HuH-7 (cell line): ENCODE measurements around the gene CPSF2.
"Not testable (repeated sequence)": the region's sequence is repeated elsewhere in the genome, so short reads cannot be mapped to it uniquely, and the experiment has no call there.

Experiments used
- DNase-seq: peaks from one replicate; pipeline ENCODE4 v3.0.0; 2011; ENCODE audit warnings: low spot score

The CPSF2 gene

DNA sequence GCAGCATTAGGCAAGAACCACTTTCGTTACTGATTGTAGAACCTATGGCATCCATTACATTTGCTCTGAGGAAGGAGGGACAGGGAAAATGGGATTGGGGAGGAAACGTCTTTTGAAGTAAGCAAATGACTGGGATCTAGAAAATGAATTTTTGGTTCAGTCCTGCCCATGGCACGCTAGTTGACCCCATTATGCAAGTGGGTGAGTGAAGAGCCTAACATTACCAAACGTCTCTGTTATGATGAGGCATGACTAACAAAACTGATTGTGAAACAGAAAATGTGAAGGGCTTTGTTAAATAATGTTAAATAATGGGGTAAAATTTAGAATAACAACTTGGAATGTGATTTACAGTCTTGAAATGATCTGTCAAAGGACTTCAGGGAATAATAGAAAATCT, 38.9 kb downstream of the CPSF2 start:
- no peak for DNase-seq

DNA sequence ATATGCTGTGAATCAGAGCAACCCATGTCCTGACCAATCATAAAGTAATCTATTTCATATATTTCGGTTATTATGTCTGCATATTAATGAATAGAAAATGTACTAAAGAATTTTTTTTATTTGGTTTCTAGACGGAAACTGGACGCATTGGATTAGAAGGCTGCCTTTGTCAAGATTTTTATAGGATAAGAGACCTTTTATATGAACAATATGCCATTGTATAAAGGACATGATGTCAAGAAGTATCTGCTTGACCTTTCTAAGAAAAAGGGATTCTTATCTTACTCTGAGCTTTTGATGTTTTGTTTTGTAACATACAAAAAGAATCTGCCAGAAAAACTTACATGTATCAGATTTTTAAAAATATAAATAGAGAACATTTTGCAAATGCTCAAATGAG, 39.8 kb downstream of the CPSF2 start:
- DNase-seq, result no peak

DNA sequence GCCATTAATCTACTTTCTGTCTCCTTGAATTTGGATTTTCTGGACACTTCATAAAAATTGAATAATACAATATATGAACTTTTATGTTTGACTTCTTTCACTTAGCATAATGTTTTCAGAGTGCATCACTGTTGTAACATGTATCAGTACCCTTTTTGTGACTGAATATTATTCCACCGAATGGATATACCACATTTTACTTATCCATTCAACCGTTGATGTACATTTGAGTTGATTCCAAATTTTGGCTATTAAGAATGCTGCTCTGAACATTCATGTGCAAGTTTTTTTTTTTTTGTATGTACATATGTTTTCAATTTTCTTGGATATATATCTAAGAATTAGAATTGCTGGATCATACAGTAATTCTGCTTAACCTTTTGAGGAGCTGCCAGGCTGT, 43.2 kb downstream of the CPSF2 start:
- DNase-seq, result no peak

DNA sequence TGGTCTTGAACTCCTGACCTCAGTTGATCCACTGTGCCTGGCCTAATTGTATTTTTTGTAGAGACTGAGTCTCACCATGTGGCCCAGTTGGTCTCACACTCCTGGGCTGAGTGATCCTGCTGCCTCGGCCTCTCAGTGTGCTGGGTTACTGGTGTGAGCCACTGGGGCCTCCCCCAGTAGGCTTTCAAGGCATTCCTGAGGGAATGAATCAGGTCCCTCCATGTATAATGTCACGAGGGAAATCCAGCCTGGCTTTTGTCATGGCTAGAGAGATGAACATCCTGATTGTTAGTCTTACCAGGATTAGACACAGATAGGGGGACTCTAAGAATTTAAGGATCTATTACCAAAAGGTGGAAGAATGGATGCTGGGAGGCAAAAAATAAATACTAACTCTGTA, 51.9 kb downstream of the CPSF2 start:
- DNase-seq, result no peak

DNA sequence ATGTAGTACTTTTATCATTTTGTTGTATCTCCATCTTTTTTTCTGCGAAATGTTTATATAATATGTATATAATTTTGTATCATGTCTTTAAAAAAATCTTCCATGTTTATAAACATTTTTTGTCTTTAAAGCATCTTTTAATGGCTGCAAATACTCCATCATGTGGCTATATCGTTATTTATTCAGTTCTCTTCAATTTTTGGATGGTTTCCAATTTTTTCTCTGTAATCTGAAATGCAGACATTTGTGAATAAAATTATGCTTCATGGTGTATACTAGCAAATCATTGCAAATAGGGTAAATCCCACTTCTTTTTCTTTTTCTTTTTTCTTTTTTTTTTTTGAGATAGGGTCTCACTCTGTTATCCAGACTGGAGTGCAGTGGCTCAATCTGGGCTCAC, 54.0 kb downstream of the CPSF2 start:
- DNase-seq, result no peak

DNA sequence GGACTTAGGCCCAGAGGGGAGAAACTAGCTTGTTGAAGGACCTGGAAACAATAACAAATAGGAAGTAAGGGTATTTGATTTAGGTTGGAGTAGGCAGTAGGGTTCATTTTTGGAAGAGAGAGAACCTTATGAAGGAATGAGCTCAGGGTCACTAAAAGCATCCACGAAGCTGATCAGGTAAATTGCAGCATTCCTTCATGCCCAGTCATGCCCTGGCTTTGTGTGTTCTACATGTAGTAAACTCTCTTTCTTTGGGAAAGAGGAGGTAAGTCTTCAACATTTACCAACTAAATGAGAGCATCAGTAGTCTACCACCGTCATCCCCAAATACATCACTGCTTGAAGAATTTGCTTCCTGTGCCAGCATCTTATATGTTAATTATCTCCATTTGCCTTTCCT, 54.7 kb downstream of the CPSF2 start:
- DNase-seq, result no peak

DNA sequence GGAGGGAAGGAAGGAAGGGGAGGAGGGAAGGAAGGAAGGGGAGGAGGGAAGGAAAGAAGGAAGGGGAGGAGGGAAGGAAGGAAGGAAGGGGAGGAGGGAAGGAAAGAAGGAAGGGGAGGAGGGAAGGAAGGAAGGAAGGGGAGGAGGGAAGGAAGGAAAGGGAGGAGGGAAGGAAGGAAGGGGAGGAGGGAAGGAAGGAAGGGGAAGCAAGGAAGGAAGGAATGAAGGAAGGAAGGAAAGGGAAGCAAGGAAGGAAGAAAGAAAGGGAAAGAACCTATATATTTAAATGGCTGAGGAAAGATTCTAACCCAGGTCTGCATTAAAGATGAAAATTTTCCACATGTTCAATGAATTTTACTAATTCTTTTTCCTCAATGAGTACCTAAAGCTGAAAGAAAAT, 57.4 kb downstream of the CPSF2 start:
- DNase-seq, result not testable (repeated sequence)

DNA sequence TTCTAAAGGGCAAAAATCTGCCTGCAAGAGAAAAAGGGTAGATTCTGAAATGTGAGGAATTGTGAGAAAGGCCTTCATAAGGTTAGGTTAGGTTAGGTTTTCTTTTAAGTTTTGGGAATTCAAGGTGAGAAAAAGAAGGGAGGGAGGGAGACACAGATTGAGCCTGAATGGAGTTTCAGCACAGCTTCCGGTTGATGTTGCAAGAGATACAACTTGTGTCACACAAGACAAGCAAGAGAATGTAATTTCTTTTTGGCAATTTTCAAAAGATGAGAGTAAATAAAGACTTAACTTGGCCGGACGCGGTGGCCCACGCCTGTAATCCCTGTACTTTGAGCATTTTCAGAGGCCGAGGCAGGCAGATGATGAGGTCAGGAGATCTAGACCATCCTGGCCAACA, 63.8 kb downstream of the CPSF2 start:
- DNase-seq, result no peak

DNA sequence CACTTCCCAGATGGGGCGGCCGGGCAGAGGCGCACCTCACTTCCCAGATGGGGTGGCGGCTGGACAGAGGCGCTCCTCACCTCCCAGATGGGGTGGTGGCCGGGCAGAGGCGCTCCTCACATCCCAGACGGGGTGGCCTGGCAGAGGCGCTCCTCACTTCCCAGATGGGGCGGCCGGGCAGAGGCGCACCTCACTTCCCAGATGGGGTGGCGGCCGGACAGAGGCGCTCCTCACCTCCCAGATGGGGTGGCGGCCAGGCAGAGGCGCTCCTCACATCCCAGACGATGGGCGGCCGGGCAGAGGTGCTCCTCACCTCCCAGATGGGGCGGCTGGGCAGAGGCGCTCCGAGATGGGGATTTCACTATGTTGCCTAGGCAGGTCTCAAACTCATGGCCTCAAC, 65.8 kb downstream of the CPSF2 start:
- not testable (repeated sequence) for DNase-seq

DNA sequence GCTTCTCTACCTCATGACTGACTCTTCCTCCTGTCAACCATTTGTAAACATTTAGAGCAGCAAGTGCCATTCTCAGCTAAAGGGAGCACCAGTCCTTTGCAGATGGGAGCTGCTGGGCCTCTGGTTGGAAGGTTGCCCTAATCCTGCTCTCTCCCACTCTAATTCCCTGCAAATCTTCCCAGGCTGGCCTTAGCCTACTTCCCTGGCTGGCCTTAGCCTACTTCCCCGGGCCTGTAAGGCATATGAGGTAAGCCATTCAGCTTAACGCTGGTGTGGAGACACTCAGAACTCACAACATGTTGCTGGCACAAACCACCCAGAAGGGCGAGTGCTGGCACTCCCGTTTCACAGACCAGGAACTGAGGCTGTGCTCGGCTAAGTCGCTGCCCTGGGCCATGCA, 69.0 kb downstream of the CPSF2 start:
- DNase-seq, result no peak

DNA sequence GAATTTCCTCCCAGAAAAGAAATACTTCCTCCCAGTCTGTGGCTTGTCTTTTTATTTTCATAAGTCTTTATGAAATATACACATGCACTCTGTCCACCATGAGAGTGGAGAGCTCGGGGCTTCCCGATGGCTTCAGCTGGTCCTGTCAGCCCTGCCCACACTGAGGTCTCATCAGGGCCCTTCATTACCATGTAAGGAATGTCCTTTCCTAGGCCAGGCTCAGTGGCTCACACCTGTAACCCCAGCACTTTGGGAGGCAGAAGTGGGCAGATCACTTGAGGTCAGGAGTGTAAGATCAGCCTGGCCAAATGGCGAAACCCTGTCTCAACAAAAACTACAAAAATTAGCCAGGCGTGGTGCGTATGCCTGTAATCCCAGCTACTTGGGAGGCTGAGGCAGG, 77.0 kb downstream of the CPSF2 start:
- no peak for DNase-seq

DNA sequence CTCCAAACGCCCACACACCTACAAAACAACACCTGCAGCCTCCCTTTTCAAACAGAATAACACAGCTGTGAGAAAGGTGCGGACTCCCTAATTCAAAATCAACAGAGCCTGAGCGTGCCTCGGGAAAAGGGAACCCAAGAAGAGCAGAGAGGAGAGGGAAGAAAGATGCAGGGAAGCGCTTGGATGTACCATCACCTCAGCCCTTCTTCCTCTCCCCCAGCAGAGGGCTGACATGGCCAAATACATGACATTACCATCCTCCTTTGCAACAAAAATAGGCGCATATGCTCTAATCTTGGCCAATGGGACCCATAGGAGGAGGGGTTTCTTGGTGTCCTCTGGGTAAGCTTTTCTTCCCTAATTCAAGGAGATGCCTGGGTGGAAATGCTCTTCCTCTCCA, 78.0 kb downstream of the CPSF2 start:
- no peak for DNase-seq

DNA sequence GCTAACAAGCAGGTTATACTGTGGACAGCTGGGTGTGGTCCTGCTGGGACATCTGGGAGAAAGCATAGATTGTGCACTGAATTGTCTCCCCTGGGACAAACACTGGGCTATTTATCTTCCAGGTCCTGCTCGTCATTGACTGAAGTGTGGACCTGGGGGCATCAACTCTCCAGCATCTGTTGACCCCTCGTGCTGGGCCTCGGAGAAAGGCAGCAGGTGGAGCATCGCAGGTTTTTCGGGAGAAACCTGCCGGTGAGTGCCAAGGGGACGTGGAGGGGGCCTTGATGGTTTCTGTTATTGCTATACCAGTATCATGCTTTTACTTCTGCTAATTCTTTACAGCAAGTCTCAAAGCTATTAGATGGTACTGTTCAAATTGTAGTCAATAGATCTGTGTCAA, 81.3 kb downstream of the CPSF2 start:
- no peak for DNase-seq

DNA sequence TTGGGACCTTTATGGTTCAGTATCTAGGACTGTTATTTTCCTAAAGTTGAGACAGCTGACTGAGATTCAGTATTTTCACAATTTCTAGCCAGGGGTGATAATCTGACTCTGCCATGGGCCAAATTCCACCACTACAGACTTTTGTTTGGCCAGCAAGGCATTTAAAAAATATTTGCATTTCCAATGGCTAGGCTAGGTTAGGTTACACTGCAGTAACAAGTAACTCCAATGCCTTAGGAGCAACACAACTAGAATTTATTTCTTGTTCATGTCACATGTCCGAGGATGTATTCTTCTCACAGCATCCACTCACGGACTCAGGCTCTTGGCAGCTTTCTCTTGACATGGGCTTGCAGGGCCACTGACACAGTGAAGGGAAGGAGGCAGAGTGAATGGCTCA, 83.0 kb downstream of the CPSF2 start:
- no peak for DNase-seq

DNA sequence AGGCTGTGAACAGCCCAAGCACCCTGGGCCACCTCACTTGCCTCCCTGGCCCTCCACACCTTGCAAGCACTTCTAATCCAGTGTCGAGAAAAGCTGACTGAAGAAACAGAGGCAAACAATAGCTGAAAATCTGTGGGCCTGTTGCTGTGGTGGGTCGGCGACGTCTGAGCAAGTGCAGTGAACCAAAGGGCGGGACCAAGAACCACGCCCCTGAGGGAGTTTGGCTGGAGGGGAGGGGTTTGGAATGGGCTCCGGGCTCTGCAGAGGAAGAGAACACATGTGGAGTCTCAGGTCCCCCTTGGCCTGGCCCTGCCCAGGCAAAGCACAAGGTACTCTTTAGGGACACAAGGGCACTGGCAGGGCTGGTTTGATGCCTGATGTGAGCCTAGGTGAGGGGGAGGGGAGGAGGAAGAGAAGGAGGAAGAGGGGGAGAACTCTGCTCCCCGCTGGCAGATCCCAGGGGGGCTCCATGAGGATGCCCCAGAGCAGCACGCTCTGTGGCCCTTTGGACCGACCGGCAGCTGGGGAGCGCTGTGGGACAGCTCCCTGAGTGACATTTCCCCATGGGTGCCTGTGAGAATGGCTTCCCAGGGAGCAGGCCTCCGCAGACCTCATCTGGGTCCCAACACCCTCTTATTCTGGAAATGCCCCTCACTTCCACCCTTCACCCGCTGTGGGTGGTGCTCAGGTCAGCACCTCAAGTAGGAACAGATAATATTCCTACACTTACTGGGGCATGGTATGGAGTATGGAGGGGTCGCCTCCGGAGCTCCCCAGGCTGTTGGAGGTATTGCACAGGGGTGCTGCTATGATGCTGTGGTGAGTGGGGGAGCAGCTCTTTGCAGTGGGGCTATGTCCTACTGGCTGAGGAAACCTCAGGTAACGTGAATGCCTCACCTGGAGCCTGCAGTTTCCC, 85.5 kb downstream of the CPSF2 start:
- DNase-seq, result no peak

DNA sequence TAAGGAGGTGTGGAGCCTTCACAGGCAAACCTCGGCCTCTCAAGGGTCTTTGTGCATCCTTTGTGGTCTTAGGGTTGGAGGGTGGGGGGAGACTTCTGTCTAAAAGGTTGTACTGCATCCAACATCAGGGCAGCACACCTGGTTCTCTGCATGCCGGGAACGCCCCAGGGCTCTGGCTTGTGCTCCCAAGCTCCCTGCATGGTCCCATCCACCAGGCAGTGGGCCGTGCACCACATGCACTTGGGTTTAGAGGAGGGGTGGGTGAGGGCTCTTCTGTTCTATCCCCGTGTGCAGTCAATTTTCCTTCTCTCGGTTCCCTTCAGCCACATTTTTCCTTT, 86.1 kb downstream of the CPSF2 start:
- DNase-seq, result no peak

DNA sequence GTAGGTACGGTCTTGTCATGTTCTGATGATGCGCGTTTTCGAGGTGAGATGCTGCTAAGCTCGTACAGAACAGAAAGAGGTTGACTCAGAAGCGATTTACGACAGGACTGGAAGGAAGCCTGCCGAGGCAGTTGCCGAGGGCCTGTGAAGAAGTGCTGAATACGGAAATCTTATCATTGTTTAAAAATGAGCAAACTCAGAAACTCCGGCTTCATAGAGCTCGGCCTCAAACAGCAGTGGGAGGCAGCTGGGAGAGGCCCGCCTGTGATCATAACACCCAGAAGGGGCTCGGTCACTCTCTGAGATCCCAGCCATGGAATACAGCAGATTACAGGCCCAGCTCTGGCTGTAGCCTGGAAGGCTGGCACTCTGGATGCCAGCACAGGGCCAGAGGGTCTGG, 87.4 kb downstream of the CPSF2 start:
- DNase-seq, result no peak

DNA sequence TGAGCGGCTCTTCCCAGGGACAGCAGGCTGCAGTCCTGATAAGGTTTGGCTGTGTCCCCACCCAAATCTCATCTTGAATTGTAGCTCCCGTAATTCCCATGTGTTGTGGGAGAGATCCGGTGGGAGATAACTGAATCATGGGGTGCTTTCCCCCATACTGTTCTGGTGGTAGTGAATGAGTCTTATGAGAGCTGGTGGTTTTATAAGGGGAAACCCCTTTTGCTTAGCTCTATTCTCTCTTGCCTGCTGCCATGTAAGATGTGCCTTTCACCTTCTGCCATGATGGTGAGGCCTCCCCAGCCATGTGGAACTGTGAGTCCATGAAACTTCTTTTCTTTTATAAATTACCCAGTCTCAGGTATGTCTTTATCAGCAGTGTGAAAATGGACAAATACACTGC, 91.4 kb downstream of the CPSF2 start:
- DNase-seq, result not testable (repeated sequence)

DNA sequence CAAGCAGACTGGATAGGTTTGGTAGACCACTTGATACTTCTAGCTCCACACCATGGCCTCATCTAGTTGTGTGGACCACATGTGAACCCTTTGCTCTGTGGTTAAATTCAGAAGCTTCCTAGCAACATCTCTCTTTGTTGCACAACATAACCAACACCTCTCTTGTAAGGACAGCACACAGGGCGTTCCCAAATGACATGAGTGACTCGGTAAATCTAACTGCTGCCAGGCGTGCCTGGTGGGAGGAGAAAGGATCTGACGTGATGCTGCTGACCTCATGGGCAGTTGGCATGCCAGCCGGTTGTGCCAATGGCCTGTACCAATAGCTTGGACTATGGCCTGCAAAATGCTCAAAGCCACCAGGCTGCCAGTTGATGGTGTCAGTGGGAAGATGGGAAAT, 93.8 kb downstream of the CPSF2 start:
- DNase-seq, result no peak

DNA sequence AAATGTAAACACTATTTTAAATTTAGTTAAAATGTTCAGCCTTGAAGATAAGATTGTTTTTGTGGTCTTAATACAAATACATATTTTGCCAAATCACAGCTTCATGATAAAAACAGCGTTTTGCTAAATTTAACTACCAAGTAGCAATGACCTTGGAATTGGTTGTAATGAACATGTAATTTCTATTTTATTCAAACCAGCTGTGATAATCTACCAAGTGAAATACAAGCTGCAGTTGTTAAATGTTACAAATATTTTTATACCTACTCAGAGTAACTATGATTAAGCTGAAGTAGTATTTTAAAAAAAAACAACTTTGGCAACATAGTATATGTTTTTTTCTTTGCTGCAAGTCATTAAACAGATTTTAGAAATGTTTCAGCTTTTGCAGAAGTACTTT, 96.2 kb downstream of the CPSF2 start:
- no peak for DNase-seq
